GM12875 (cell line): ENCODE measurements around the gene FLRT3.

Experiments used
- H3K4me3 ChIP-seq: one replicate; pipeline ENCODE4 v1.5.1; 2011; ENCODE audit warnings: low read depth, low read length, control low read depth
- CTCF ChIP-seq: IDR thresholded peaks from 2 replicates; pipeline ENCODE4 v1.5.1; 2011; ENCODE audit warnings: low read depth, mild to moderate bottlenecking, control low read depth, inconsistent platforms, low read length, moderate library complexity, borderline replicate concordance; ENCODE audit not compliant: insufficient read depth

FLRT3 gene

GRCh38 chr20:14291502-14291901, 45.9 kb downstream of the FLRT3 start:
- H3K4me3 ChIP-seq = no peak overlapping the region

GRCh38 chr20:14288341-14289330, 48.8 kb downstream of the FLRT3 start:
- TF ChIP-seq CTCF = no peak
- H3K4me3 ChIP-seq = no peak overlapping the region

More at GRCh38 chr20:14291502-14291901, 45.9 kb downstream of the FLRT3 start:
- no peak for TF ChIP-seq CTCF

- TF ChIP-seq CTCF = no peak
- H3K4me3 ChIP-seq = no peak overlapping the region
Observed at GRCh38 chr20:14284443-14284842, 53.0 kb downstream of the FLRT3 start.

- TF ChIP-seq CTCF = no peak
- H3K4me3 ChIP-seq = no peak overlapping the region
Observed at GRCh38 chr20:14282140-14282539, 55.3 kb downstream of the FLRT3 start.
